SK-N-SH (cell line): ENCODE measurements around the gene SRPK1. TPM values are rescaled to one million over a fixed set of nuclear protein-coding genes. Genes with fewer than 3 reads are reported as not detected.

Experiments
- CTCF ChIA-PET: fragments of 300-600, 350-600 bp; formaldehyde crosslinking; extraction: SDS; loops from one replicate; lab custom pipeline; 2021; lab: Yijun Ruan, JAX
- POLR2A ChIA-PET: fragments of 350-600 bp; sonication (Branson Sonifier 250); formaldehyde crosslinking; extraction: SDS; loops from one replicate; lab custom pipeline; 2020; ENCODE audit warnings: antibody characterized with exemption, inconsistent platforms; lab: Yijun Ruan, JAX
- DNase-seq: peaks from one replicate; pipeline ENCODE4 v3.0.0; 2012
- H2AFZ ChIP-seq: fragments of 200-600 bp; sonication (generic); 2 replicates; pipeline ENCODE4 v1.8.1; 2016; ENCODE audit warnings: antibody characterized with exemption, mild to moderate bottlenecking, low read depth
- H3F3A ChIP-seq: fragments of 200-600 bp; sonication (generic); replicated peaks from 2 replicates; pipeline ENCODE3; 2016; ENCODE audit warnings: antibody characterized with exemption, mild to moderate bottlenecking; ENCODE audit not compliant: insufficient read depth
- H3K27ac ChIP-seq, 2 experiments: fragments of 200-500 bp in 1 of 2; fragments of 200-600 bp in 1 of 2; sonication (Bioruptor generic) in 1 of 2; sonication (generic), shearing (Covaris generic) in 1 of 2; 2 replicates each; pipeline versions ENCODE4 v1.5.1 to v1.6.1; 2014 to 2016; ENCODE audit warnings: low read depth in 2 of 2, inconsistent platforms in 1 of 2, low read length in 1 of 2, mild to moderate bottlenecking in 1 of 2, mixed read lengths in 1 of 2
- H3K27me3 ChIP-seq: fragments of 200-600 bp; sonication (generic), shearing (Covaris generic); 2 replicates; pipeline ENCODE4 v1.6.1; 2016; ENCODE audit warnings: mixed run types; ENCODE audit not compliant: insufficient read depth
- H3K36me3 ChIP-seq, 2 experiments: fragments of 200-500 bp in 1 of 2; fragments of 200-600 bp in 1 of 2; sonication (Bioruptor generic) in 1 of 2; sonication (generic) in 1 of 2; replicated peaks in 1 of 2; 2 replicates each; pipeline versions ENCODE3 to v1.5.1; 2014 to 2016; ENCODE audit warnings: low read length in 1 of 2, mild to moderate bottlenecking in 1 of 2; ENCODE audit not compliant: insufficient read depth in 2 of 2, control insufficient read depth in 1 of 2
- H3K4me1 ChIP-seq, 2 experiments: fragments of 200-500 bp in 1 of 2; fragments of 200-600 bp in 1 of 2; sonication (Bioruptor generic) in 1 of 2; sonication (generic), shearing (Covaris generic) in 1 of 2; 2 replicates each; pipeline versions ENCODE4 v1.5.1 to v1.6.1; 2014 to 2016; ENCODE audit warnings: low read depth in 1 of 2, low read length in 1 of 2, mixed run types in 1 of 2; ENCODE audit not compliant: insufficient read depth in 2 of 2, control insufficient read depth in 1 of 2
- H3K4me2 ChIP-seq: fragments of 200-600 bp; sonication (generic), shearing (Covaris generic); 2 replicates; pipeline ENCODE4 v1.6.1; 2017; ENCODE audit warnings: mixed run types
- H3K4me3 ChIP-seq, 2 experiments: fragments of 200-500 bp in 1 of 2; fragments of 200-600 bp in 1 of 2; sonication (Bioruptor generic) in 1 of 2; sonication (generic), shearing (Covaris generic) in 1 of 2; 2 replicates each; pipeline versions ENCODE4 v1.5.1 to v1.8.1; 2014 to 2016; ENCODE audit warnings: low read depth in 2 of 2, inconsistent platforms in 1 of 2, low read length in 1 of 2, mild to moderate bottlenecking in 1 of 2, mixed read lengths in 1 of 2, moderate library complexity in 1 of 2
- H3K79me2 ChIP-seq: fragments of 200-600 bp; sonication (generic); 2 replicates; pipeline ENCODE4 v1.8.1; 2017; ENCODE audit warnings: mild to moderate bottlenecking; ENCODE audit not compliant: insufficient read depth
- H3K9ac ChIP-seq: fragments of 200-600 bp; sonication (generic); 2 replicates; pipeline ENCODE4 v1.6.1; 2017; ENCODE audit warnings: mixed run types
- H3K9me2 ChIP-seq: fragments of 200-600 bp; sonication (generic); 2 replicates; pipeline ENCODE4 v1.6.1; 2017; ENCODE audit warnings: mixed run types
- H3K9me3 ChIP-seq: fragments of 200-600 bp; sonication (generic); 2 replicates; pipeline ENCODE4 v1.6.1; 2017; ENCODE audit warnings: mixed run types, mild to moderate bottlenecking, moderate library complexity
- H4K20me1 ChIP-seq: fragments of 200-600 bp; sonication (generic); 2 replicates; pipeline ENCODE4 v1.6.1; 2017; ENCODE audit warnings: mild to moderate bottlenecking, mixed run types; ENCODE audit not compliant: insufficient read depth
- CHD2 ChIP-seq: fragments of 150-350 bp; IDR thresholded peaks from 2 replicates; pipeline ENCODE4 v1.6.1; 2018; ENCODE audit warnings: low read length; ENCODE audit not compliant: partially characterized antibody
- ELF1 ChIP-seq: IDR thresholded peaks from 2 replicates; pipeline ENCODE4 v1.4.0; 2012
- FOSL2 ChIP-seq: IDR thresholded peaks from 2 replicates; pipeline ENCODE4 v1.4.0; 2012; ENCODE audit warnings: low read depth, mild to moderate bottlenecking, moderate library complexity, borderline replicate concordance
- FOXJ3 ChIP-seq: sonication (generic); formaldehyde crosslinking; IDR thresholded peaks from 2 replicates; pipeline ENCODE4 v1.5.1; 2020; ENCODE audit warnings: mild to moderate bottlenecking, missing genetic modification reagents
- JUND ChIP-seq: IDR thresholded peaks from 2 replicates; pipeline ENCODE4 v1.4.0; 2012
- MEF2A ChIP-seq: IDR thresholded peaks from 2 replicates; pipeline ENCODE4 v1.4.0; 2012; ENCODE audit warnings: low read depth, borderline replicate concordance
- NFIC ChIP-seq: IDR thresholded peaks from 2 replicates; pipeline ENCODE4 v1.4.0; 2012; ENCODE audit warnings: borderline replicate concordance
- PBX3 ChIP-seq: IDR thresholded peaks from 2 replicates; pipeline ENCODE4; 2012
- RAD21 ChIP-seq: IDR thresholded peaks from 2 replicates; pipeline ENCODE4 v1.6.1; 2012; ENCODE audit warnings: mild to moderate bottlenecking, low read length
- RCOR1 ChIP-seq: fragments of 150-350 bp; IDR thresholded peaks from 2 replicates; pipeline ENCODE4 v1.6.1; 2017; ENCODE audit warnings: antibody characterized with exemption, low read length
- REST ChIP-seq: IDR thresholded peaks from 2 replicates; pipeline ENCODE4 v1.6.1; 2012; ENCODE audit warnings: mild to moderate bottlenecking, low read depth, low read length, moderate library complexity
- RXRA ChIP-seq: IDR thresholded peaks from 2 replicates; pipeline ENCODE4 v1.4.0; 2012; ENCODE audit warnings: low read depth, mild to moderate bottlenecking, borderline replicate concordance
- SIN3A ChIP-seq: IDR thresholded peaks from 2 replicates; pipeline ENCODE4 v1.6.1; 2012; ENCODE audit warnings: low read depth, mild to moderate bottlenecking, low read length, moderate library complexity, borderline replicate concordance
- SMC3 ChIP-seq: IDR thresholded peaks from 2 replicates; pipeline ENCODE4 v1.6.1; 2012; ENCODE audit warnings: low read depth, low read length, improper control_type of control experiment
- USF1 ChIP-seq: IDR thresholded peaks from 2 replicates; pipeline ENCODE4 v1.4.0; 2012; ENCODE audit warnings: low read depth, borderline replicate concordance
- USF2 ChIP-seq: fragments of 150-350 bp; IDR thresholded peaks from 2 replicates; pipeline ENCODE4 v1.6.1; 2017; ENCODE audit warnings: antibody characterized with exemption, low read length, low read depth, borderline replicate concordance
- WGBS: methylation state at CpG from one replicate; pipeline ENCODE4 v1.1.6; 2017; ENCODE audit warnings: low lambda C conversion rate; 5-methylcytosine and 5-hydroxymethylcytosine counted together
- polyA plus RNA-seq, 3 experiments: library from polyadenylated mRNA; depleted of rRNA; stranded (reverse); fragments of >200 nt; gene quantifications; 2 replicates each; pipeline ENCODE4 v1.2.3, GENCODE V29; 2012

SRPK1 gene
- polyA plus RNA-seq, 1 of the 3 experiments (the other 2 are of a cell fraction) = 10.6 TPM

- H3K9me2 ChIP-seq = no peaks in the 10 kb centered on the region
- H3K27me3 ChIP-seq = no peaks in the 10 kb centered on the region
- no peaks in the 10 kb centered on the region for H3K79me2 ChIP-seq
- H3K4me3 ChIP-seq = no peak overlapping the region
- WGBS = 62% methylated on average over 14 of the region's 14 CpGs
- ChIA-PET POLR2A (interaction anchor here (0.6 kb wide), 1 partner anchor 29 kb away, joined by 4 read pairs; no protein-coding TSS in a partner anchor), CTCF (no interaction called here)
- no peak overlapping the region for H2AFZ ChIP-seq
- DNase-seq = no peak
- no peak for TF ChIP-seq NFIC
- no peak for TF ChIP-seq SIN3A
- peak; percentile 38; the same call in 1 of the 2 replicates for TF ChIP-seq FOSL2
- H3F3A ChIP-seq = no peaks in the 10 kb centered on the region
- no peaks in the 10 kb centered on the region for H3K9me3 ChIP-seq
- peaks cover 5 to 8% of the 10 kb centered on the region in 2 experiments; a peak in 2 of 4 replicates for H3K4me1 ChIP-seq
- H4K20me1 ChIP-seq = no peaks in the 10 kb centered on the region
- no peaks in the 10 kb centered on the region for H3K36me3 ChIP-seq
- no peak overlapping the region for H3K27ac ChIP-seq
- H3K4me2 ChIP-seq = peak overlapping the region; percentile 50
- H3K9ac ChIP-seq = no peak overlapping the region
Observed at GRCh38 chr6:35810971-35811698, 109.8 kb downstream of the SRPK1 start.

- CTCF ChIA-PET = no interaction called here
- no peaks in the 10 kb centered on the region for H4K20me1 ChIP-seq
- H3K36me3 ChIP-seq = no peaks in the 10 kb centered on the region
- DNase-seq = no peak
- WGBS = 78% methylated on average over 5 of the region's 5 CpGs
- no peak for TF ChIP-seq USF1
- TF ChIP-seq USF2 = no peak
- TF ChIP-seq FOXJ3 = no peak
- no peak for TF ChIP-seq ELF1
- no peak for TF ChIP-seq RCOR1
- TF ChIP-seq JUND = no peak
- TF ChIP-seq CHD2 = no peak
- no peak for TF ChIP-seq REST
- TF ChIP-seq SIN3A = no peak
- TF ChIP-seq RXRA = no peak
- TF ChIP-seq PBX3 = no peak
- no peak for TF ChIP-seq FOSL2
- TF ChIP-seq MEF2A = no peak
- TF ChIP-seq SMC3 = no peak
- TF ChIP-seq RAD21 = no peak
- TF ChIP-seq NFIC = no peak
- TF ChIP-seq, all 33 proteins: peak for 0
- H3K9ac ChIP-seq = no peak overlapping the region
- no peaks in the 10 kb centered on the region for H3K27me3 ChIP-seq
- H3K4me1 ChIP-seq = peaks cover 7 to 8% of the 10 kb centered on the region in 2 experiments; a peak in 2 of 4 replicates
- no peak overlapping the region for H3K4me3 ChIP-seq
- no peak overlapping the region for H3K4me2 ChIP-seq
- H3F3A ChIP-seq = no peaks in the 10 kb centered on the region
- H3K27ac ChIP-seq = no peak overlapping the region
- H3K9me2 ChIP-seq = no peaks in the 10 kb centered on the region
- H3K9me3 ChIP-seq = no peaks in the 10 kb centered on the region
- no peaks in the 10 kb centered on the region for H3K79me2 ChIP-seq
- no peak overlapping the region for H2AFZ ChIP-seq
- POLR2A ChIA-PET = no interaction called here
Observed at GRCh38 chr6:35809809-35810208, 111.1 kb downstream of the SRPK1 start.
